GM12878 (cell line): ENCODE results near the gene AFF2. TPM values are rescaled to one million over a fixed set of nuclear protein-coding genes. Genes with fewer than 3 reads are reported as not detected.

ENCODE experiments used
- ATAC-seq: fragments of 200-7000 bp; cut with Tn5 transposase; 3 replicates; pipeline ENCODE4 v1.9.1; 2020; ENCODE audit warnings: mild to moderate bottlenecking, moderate library complexity
- BruUV-seq: library from RNA; stranded (reverse); fragments of 400-500 nt; replicated peaks from 2 replicates; lab custom pipeline; 2021; lab: Mats Ljungman, UMichigan
- CTCF ChIA-PET: fragments of 300-600 bp; sonication (Branson Sonifier 250); formaldehyde crosslinking; extraction: SDS; loops from one replicate; lab custom pipeline; 2021; ENCODE audit warnings: inconsistent platforms; lab: Yijun Ruan, JAX
- POLR2A ChIA-PET: fragments of 350-600 bp; formaldehyde crosslinking; extraction: SDS; loops from one replicate; lab custom pipeline; 2021; ENCODE audit warnings: inconsistent platforms; lab: Charles Lee
- RAD21 ChIA-PET: fragments of 300-600 bp; sonication (Branson Sonifier 250); formaldehyde crosslinking; loops from one replicate; lab custom pipeline; 2023; ENCODE audit warnings: antibody characterized with exemption; ENCODE audit not compliant: unreplicated experiment; lab: Charles Lee
- SMC1A ChIA-PET: fragments of 300-600 bp; sonication (Branson Sonifier 250); formaldehyde crosslinking; loops from one replicate; lab custom pipeline; 2023; ENCODE audit not compliant: unreplicated experiment, uncharacterized antibody; lab: Charles Lee
- DNase-seq: peaks from one replicate; pipeline ENCODE4 v3.0.0-alpha.2; 2011; ENCODE audit warnings: low read depth, low spot score
- FAIRE-seq: peaks from 3 replicates; lab custom pipeline; 2011; peaks lifted over from hg19 to GRCh38; lab: Jason Lieb, UNC
- H2AFZ ChIP-seq: 2 replicates; pipeline ENCODE4 v1.6.0; 2011; ENCODE audit warnings: low read depth, low read length, control low read depth; ENCODE audit not compliant: control insufficient read depth
- H3K27ac ChIP-seq: 2 replicates; pipeline ENCODE4 v1.5.1; 2011; ENCODE audit warnings: control low read depth; ENCODE audit not compliant: control insufficient read depth, insufficient read depth
- H3K27me3 ChIP-seq, 2 experiments: replicated peaks in 1 of 2; 2 replicates each; pipeline versions ENCODE4 v1.6.0 to v1.6.1; 2011; ENCODE audit warnings: low read length in 1 of 2; ENCODE audit not compliant: control insufficient read depth in 2 of 2, insufficient read depth in 2 of 2
- H3K36me3 ChIP-seq, 2 experiments: 2 replicates each; pipeline ENCODE4 v1.5.1; 2011; ENCODE audit warnings: low read length in 1 of 2; ENCODE audit not compliant: control insufficient read depth in 2 of 2, insufficient read depth in 2 of 2
- H3K4me1 ChIP-seq: 2 replicates; pipeline ENCODE4 v1.6.1; 2011; ENCODE audit warnings: mild to moderate bottlenecking, low read length, moderate library complexity, mixed read lengths; ENCODE audit not compliant: control insufficient read depth, insufficient read depth
- H3K4me2 ChIP-seq: 2 replicates; pipeline ENCODE4 v1.6.0; 2011; ENCODE audit warnings: control low read depth; ENCODE audit not compliant: control insufficient read depth, insufficient read depth
- H3K4me3 ChIP-seq: fragments of 200-600 bp; sonication (generic); 2 replicates; pipeline ENCODE4 v1.5.1; 2016
- H3K79me2 ChIP-seq: 2 replicates; pipeline ENCODE4 v1.6.0; 2011; ENCODE audit warnings: low read length; ENCODE audit not compliant: control insufficient read depth, insufficient read depth
- H3K9ac ChIP-seq: 2 replicates; pipeline ENCODE4 v1.8.0; 2011; ENCODE audit warnings: low read length, control low read depth, mixed read lengths; ENCODE audit not compliant: control insufficient read depth, insufficient read depth
- H3K9me3 ChIP-seq: replicated peaks from 3 replicates; pipeline ENCODE4 v1.5.1; 2011; ENCODE audit warnings: mild to moderate bottlenecking, low read length; ENCODE audit not compliant: control insufficient read depth, insufficient read depth
- H4K20me1 ChIP-seq: 2 replicates; pipeline ENCODE4 v1.6.0; 2011; ENCODE audit not compliant: control insufficient read depth, insufficient read depth
- BMI1 ChIP-seq: fragments of 450-650 bp; IDR thresholded peaks from 2 replicates; pipeline ENCODE4 v1.6.1; 2016; ENCODE audit warnings: mild to moderate bottlenecking, moderate library complexity, borderline replicate concordance
- CEBPZ ChIP-seq: fragments of 150-350 bp; IDR thresholded peaks from 2 replicates; pipeline ENCODE4 v1.6.1; 2016; ENCODE audit warnings: low read depth, low read length
- CUX1 ChIP-seq: IDR thresholded peaks from 2 replicates; pipeline ENCODE4 v1.6.1; 2012; ENCODE audit warnings: improper control_type of control experiment, low read depth, low read length; ENCODE audit not compliant: insufficient replicate concordance
- GABPA ChIP-seq: IDR thresholded peaks from 2 replicates; pipeline ENCODE4 v1.6.1; 2014; ENCODE audit warnings: antibody characterized with exemption, low read depth, mild to moderate bottlenecking, inconsistent platforms
- HDGF ChIP-seq: fragments of 450-650 bp; IDR thresholded peaks from 2 replicates; pipeline ENCODE4 v1.6.1; 2016; ENCODE audit warnings: antibody characterized with exemption
- NR2C2 ChIP-seq: IDR thresholded peaks from 2 replicates; pipeline ENCODE4 v1.6.1; 2011; ENCODE audit warnings: borderline replicate concordance, low read depth; ENCODE audit not compliant: control insufficient read depth, insufficient read length
- NRF1 ChIP-seq: conservative IDR thresholded peaks from 2 replicates; pipeline ENCODE4 v1.6.1; 2011; ENCODE audit warnings: mild to moderate bottlenecking, low read depth, low read length, improper control_type of control experiment
- PKNOX1 ChIP-seq: fragments of 450-650 bp; IDR thresholded peaks from 2 replicates; pipeline ENCODE4 v1.6.1; 2016; ENCODE audit warnings: mild to moderate bottlenecking
- ZBED1 ChIP-seq: IDR thresholded peaks from 2 replicates; pipeline ENCODE4 v1.6.1; 2016; ENCODE audit warnings: borderline replicate concordance
- WGBS: methylation state at CpG from one replicate; pipeline ENCODE4 v1.1.6; 2016; ENCODE audit warnings: low lambda C conversion rate; ENCODE audit not compliant: insufficient replicate concordance, insufficient coverage; ENCODE audit errors: missing lambda C conversion rate; 5-methylcytosine and 5-hydroxymethylcytosine counted together
- in situ Hi-C: fragments of 300-500 bp; cut with MboI; formaldehyde crosslinking; loops from 9 replicates; pipeline ENCODE4 v1.14.3; 2018; ENCODE audit warnings: mixed read lengths
- intact Hi-C: fragments of 100-400 bp; cut with micrococcal nuclease; formaldehyde crosslinking; loops from one replicate; pipeline ENCODE4 v1.14.2; 2022; ENCODE audit not compliant: unreplicated experiment
- polyA plus RNA-seq, 11 experiments: library from polyadenylated mRNA; depleted of rRNA in 4 of 11; unstranded in 6 of 11; stranded (reverse) in 5 of 11; fragments of >200 nt; fragmentation: Nextera tagmentation in 4 of 11; fragmentation: Illumina TruSeq in 1 of 11; extraction: Ambion mirVana in 4 of 11; extraction: Trizol in 1 of 11; gene quantifications; 1 replicate in 1 of 11; 2 replicates in 10 of 11; pipeline versions ENCODE4 v1.2.1 to v1.2.3, GENCODE V29; 2011 to 2016; ENCODE audit warnings: inconsistent platforms in 2 of 11, missing spikeins in 2 of 11, low read depth in 1 of 11
- total RNA-seq, 4 experiments: library from RNA; depleted of rRNA in 3 of 4; stranded (reverse); fragments of >200 nt in 3 of 4; fragmentation: Illumina TruSeq in 1 of 4; extraction: Trizol in 1 of 4; gene quantifications; 2 replicates each; pipeline versions ENCODE4 v1.2.1 to v1.2.3, GENCODE V29; 2013 to 2021
- TF ChIP-seq, protein P1 (sequence below): fragments of 450-650 bp; IDR thresholded peaks from 2 replicates; pipeline ENCODE4 v1.6.1; 2017; ENCODE audit warnings: mild to moderate bottlenecking, low read depth, inconsistent platforms; ENCODE audit not compliant: poor library complexity, severe bottlenecking

Gene AFF2
- total and polyA plus RNA-seq, 10 of the 15 experiments (the other 5 are each of a cell fraction or from before 2014, with no cell fraction given) = under 0.01 to 0.03 TPM; not detected in 8

DNA sequence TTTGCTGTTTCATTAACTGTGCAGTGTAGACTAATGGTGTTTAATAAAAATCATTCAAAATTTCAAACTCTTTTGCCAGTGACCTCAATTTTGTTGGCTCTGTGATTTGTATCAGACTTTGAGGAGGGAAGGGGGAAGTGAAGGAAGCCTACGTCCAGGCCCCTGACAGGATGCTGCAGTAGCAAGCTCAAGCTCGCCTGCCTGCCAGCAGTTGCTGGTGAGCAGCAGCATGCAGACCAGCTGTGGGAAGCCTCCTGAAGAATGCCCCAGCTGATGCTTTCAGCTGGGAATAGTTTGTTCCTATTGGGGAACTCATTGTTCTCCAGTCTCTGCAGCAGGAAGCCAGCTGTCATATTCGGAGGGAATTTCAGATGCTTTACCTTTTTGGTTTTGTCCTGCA is 495.2 kb downstream of the AFF2 start (continued):
- TF ChIP-seq GABPA = no peak
- TF ChIP-seq BMI1 = no peak
- no peak for TF ChIP-seq HDGF
- TF ChIP-seq, all 136 proteins: peak for 0

- intact Hi-C loops = loop anchor here (5.0 to 10.0 kb wide), 2 partner anchors 120 to 282 kb away; no protein-coding TSS in a partner anchor
- TF ChIP-seq NRF1 = no peak
- TF ChIP-seq PKNOX1 = no peak
- TF ChIP-seq NR2C2 = no peak
- no peak for TF ChIP-seq CUX1
- TF ChIP-seq CEBPZ = no peak
- TF ChIP-seq ZBED1 = no peak
- TF ChIP-seq, protein P1, sequence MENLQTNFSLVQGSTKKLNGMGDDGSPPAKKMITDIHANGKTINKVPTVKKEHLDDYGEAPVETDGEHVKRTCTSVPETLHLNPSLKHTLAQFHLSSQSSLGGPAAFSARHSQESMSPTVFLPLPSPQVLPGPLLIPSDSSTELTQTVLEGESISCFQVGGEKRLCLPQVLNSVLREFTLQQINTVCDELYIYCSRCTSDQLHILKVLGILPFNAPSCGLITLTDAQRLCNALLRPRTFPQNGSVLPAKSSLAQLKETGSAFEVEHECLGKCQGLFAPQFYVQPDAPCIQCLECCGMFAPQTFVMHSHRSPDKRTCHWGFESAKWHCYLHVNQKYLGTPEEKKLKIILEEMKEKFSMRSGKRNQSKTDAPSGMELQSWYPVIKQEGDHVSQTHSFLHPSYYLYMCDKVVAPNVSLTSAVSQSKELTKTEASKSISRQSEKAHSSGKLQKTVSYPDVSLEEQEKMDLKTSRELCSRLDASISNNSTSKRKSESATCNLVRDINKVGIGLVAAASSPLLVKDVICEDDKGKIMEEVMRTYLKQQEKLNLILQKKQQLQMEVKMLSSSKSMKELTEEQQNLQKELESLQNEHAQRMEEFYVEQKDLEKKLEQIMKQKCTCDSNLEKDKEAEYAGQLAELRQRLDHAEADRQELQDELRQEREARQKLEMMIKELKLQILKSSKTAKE = no peak
These were observed 501.9 kb downstream of the AFF2 start for GRCh38 chrX:149002320-149002719.

More at GRCh38 chrX:149002320-149002719, 501.9 kb downstream of the AFF2 start:
- Histone ChIP-seq H3K36me3 (no peaks in the 10 kb centered on the region), H3K27me3 (no peaks in the 10 kb centered on the region), H3K27ac (no peak overlapping the region), H4K20me1 (no peaks in the 10 kb centered on the region), H3K9ac (no peak overlapping the region), H3K9me3 (no peaks in the 10 kb centered on the region), H3K4me2 (no peak overlapping the region), H2AFZ (no peak overlapping the region), H3K4me3 (no peak overlapping the region), H3K79me2 (no peaks in the 10 kb centered on the region), H3K4me1 (no peaks in the 10 kb centered on the region; the same call in 1 of the 2 replicates)
- DNase-seq (no peak), ATAC-seq (no peak), FAIRE-seq (no peak)
- POLR2A ChIA-PET = no interaction called here
- WGBS = 2% methylated on average over 3 of the region's 3 CpGs
- in situ Hi-C loops = no loop called here
- BruUV-seq = no TSS peak
- SMC1A ChIA-PET = interaction anchor here (2.4 kb wide), 1 partner anchor 117 kb away, joined by 10 read pairs; no protein-coding TSS in a partner anchor
- CTCF ChIA-PET = interaction anchor here (1.1 kb wide), 1 partner anchor 250 kb away, joined by 3 read pairs; no protein-coding TSS in a partner anchor
- RAD21 ChIA-PET = interaction anchor here (0.6 to 2.6 kb wide), 6 partner anchors 116 to 363 kb away, joined by 3 to 12 read pairs (median 3); no protein-coding TSS in a partner anchor
